ENCODE data around the gene SENP8.

DNA sequence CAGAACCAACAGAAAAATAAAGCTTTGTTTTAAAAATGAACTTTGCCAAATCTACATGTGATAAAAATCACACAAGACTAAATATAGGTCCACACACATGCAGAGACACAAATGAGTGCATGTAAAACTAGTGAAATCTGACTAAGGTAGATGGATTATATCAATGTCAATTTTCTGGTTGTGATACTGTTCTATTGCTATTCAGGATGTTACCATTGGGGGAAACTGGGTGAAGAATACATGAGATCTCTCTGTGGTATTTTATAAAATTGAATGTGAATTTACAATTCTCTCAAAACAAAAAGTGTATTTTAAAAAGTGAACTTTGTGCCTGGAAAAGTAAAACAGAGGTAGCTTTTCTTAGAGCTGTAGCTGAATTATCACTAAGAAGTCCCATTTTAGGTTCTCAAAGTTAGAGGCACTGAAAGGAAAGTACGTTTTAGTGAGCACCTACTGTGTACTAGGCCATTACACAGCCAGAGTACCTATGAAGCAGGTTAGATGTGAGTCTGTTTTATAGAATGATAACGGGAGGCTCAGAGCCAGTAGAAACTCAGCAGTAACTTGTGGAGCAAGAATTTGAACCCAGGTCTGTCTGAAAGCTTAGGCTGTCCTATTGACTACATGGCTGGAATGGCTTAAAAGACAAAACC, 71.2 kb downstream of the SENP8 start:
- TF ChIP-seq, protein P1, sequence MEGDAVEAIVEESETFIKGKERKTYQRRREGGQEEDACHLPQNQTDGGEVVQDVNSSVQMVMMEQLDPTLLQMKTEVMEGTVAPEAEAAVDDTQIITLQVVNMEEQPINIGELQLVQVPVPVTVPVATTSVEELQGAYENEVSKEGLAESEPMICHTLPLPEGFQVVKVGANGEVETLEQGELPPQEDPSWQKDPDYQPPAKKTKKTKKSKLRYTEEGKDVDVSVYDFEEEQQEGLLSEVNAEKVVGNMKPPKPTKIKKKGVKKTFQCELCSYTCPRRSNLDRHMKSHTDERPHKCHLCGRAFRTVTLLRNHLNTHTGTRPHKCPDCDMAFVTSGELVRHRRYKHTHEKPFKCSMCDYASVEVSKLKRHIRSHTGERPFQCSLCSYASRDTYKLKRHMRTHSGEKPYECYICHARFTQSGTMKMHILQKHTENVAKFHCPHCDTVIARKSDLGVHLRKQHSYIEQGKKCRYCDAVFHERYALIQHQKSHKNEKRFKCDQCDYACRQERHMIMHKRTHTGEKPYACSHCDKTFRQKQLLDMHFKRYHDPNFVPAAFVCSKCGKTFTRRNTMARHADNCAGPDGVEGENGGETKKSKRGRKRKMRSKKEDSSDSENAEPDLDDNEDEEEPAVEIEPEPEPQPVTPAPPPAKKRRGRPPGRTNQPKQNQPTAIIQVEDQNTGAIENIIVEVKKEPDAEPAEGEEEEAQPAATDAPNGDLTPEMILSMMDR (IDR thresholded peaks at IDR 0.05; ENCODE audit: poor library complexity), result no peak
- no peak for TF ChIP-seq EZH2phosphoT487 (IDR thresholded peaks at IDR 0.05; ENCODE audit: low read depth, severe bottlenecking, unreplicated experiment)

Data from hepatocyte (in vitro differentiated cells).